GM23338 (cell line): ENCODE measurements around the gene LCMT1. TPM values are rescaled to one million over a fixed set of nuclear protein-coding genes. Genes with fewer than 3 reads are reported as not detected.
"Not testable (repeated sequence)": the region's sequence is repeated elsewhere in the genome, so short reads cannot be mapped to it uniquely, and the experiment has no call there.

Source experiments
- ATAC-seq: fragments of 200-7000 bp; cut with Tn5 transposase; 3 replicates; pipeline ENCODE4 v1.9.1; 2020
- DNase-seq: peaks from one replicate; pipeline ENCODE4 v3.0.0-alpha.2; 2015; ENCODE audit warnings: low spot score
- H2AFZ ChIP-seq: fragments of 200-600 bp; sonication (generic); 2 replicates; pipeline ENCODE4 v1.8.0; 2016; ENCODE audit warnings: antibody characterized with exemption, mild to moderate bottlenecking, moderate library complexity
- H3F3A ChIP-seq: fragments of 200-600 bp; sonication (generic); replicated peaks from 2 replicates; pipeline ENCODE4 v1.8.0; 2017; ENCODE audit warnings: antibody characterized with exemption, mixed run types, low read depth
- H3K27ac ChIP-seq: fragments of 200-600 bp; sonication (generic); 2 replicates; pipeline ENCODE4 v1.6.1; 2016; ENCODE audit warnings: low read depth
- H3K27me3 ChIP-seq: fragments of 200-600 bp; sonication (generic); 2 replicates; pipeline ENCODE4 v1.8.0; 2016; ENCODE audit warnings: mild to moderate bottlenecking, mixed run types, moderate library complexity; ENCODE audit not compliant: insufficient read depth
- H3K36me3 ChIP-seq: fragments of 200-600 bp; sonication (generic); 2 replicates; pipeline ENCODE4 v1.8.0; 2016; ENCODE audit warnings: mild to moderate bottlenecking; ENCODE audit not compliant: insufficient read depth
- H3K4me1 ChIP-seq: fragments of 200-600 bp; sonication (generic); 2 replicates; pipeline ENCODE4 v1.8.0; 2016; ENCODE audit warnings: mild to moderate bottlenecking, moderate library complexity; ENCODE audit not compliant: insufficient read depth
- H3K4me2 ChIP-seq: fragments of 200-600 bp; sonication (generic); 2 replicates; pipeline ENCODE4 v1.7.1; 2017; ENCODE audit warnings: mixed run types
- H3K4me3 ChIP-seq: fragments of 200-600 bp; sonication (generic); 2 replicates; pipeline ENCODE4 v1.6.1; 2016; ENCODE audit warnings: mixed run types
- H3K79me2 ChIP-seq: fragments of 200-600 bp; sonication (generic); replicated peaks from 2 replicates; pipeline ENCODE4 v1.8.0; 2017; ENCODE audit warnings: mild to moderate bottlenecking; ENCODE audit not compliant: insufficient read depth
- H3K9me2 ChIP-seq: fragments of 200-600 bp; sonication (generic); 2 replicates; pipeline ENCODE4 v1.8.0; 2017; ENCODE audit not compliant: insufficient read depth
- H4K20me1 ChIP-seq: fragments of 200-600 bp; sonication (generic); replicated peaks from 2 replicates; pipeline ENCODE4 v1.8.0; 2017; ENCODE audit warnings: mild to moderate bottlenecking; ENCODE audit not compliant: insufficient read depth
- H3K27ac Mint-ChIP-seq: 2 replicates; pipeline ENCODE4 v1.8.0; 2020; ENCODE audit warnings: inconsistent platforms, mild to moderate bottlenecking, moderate library complexity, mixed read lengths
- H3K27me3 Mint-ChIP-seq: 3 replicates; pipeline ENCODE4 v1.8.0; 2022; ENCODE audit warnings: low read depth, mild to moderate bottlenecking, moderate library complexity, mixed read lengths, inconsistent platforms; ENCODE audit not compliant: insufficient read depth, poor library complexity
- H3K36me3 Mint-ChIP-seq: 3 replicates; pipeline ENCODE4 v1.8.0; 2021; ENCODE audit warnings: low read depth, mild to moderate bottlenecking, inconsistent platforms, moderate library complexity, mixed read lengths
- H3K4me1 Mint-ChIP-seq: 3 replicates; pipeline ENCODE4 v1.8.0; 2020; ENCODE audit warnings: mild to moderate bottlenecking, inconsistent platforms, mixed read lengths
- H3K4me3 Mint-ChIP-seq: 3 replicates; pipeline ENCODE4 v1.8.0; 2021; ENCODE audit warnings: moderate library complexity, mild to moderate bottlenecking, inconsistent platforms, mixed read lengths
- H3K9me3 Mint-ChIP-seq: 3 replicates; pipeline ENCODE4 v1.8.0; 2020; ENCODE audit warnings: moderate library complexity, mild to moderate bottlenecking, inconsistent platforms, mixed read lengths
- POLR2AphosphoS5 ChIP-seq: IDR thresholded peaks from 2 replicates; pipeline ENCODE4 v1.6.1; 2016; ENCODE audit warnings: antibody characterized with exemption, low read depth
- STAT1 ChIP-seq: IDR thresholded peaks from one replicate; pipeline ENCODE4 v1.6.1; 2016; ENCODE audit warnings: antibody characterized with exemption; ENCODE audit not compliant: unreplicated experiment
- polyA plus RNA-seq: library from polyadenylated mRNA; unstranded; fragments of >200 nt; fragmentation: Nextera tagmentation; extraction: Ambion mirVana; gene quantifications from 2 replicates; pipeline ENCODE4 v1.2.1, GENCODE V29; 2016
- total RNA-seq: library from RNA; depleted of rRNA; stranded (reverse); fragments of >200 nt; shearing (Covaris generic); gene quantifications from 2 replicates; pipeline ENCODE4 v1.2.3, GENCODE V29; 2014
- TF ChIP-seq, protein P1 (sequence below): IDR thresholded peaks from 2 replicates; pipeline ENCODE4 v1.6.1; 2016; ENCODE audit warnings: antibody characterized with exemption
- TF ChIP-seq, protein P2 (sequence below), 2 experiments: fragments of 200-600 bp in 1 of 2; sonication (generic) in 1 of 2; conservative IDR thresholded peaks; 2 replicates each; pipeline versions ENCODE4 v1.5.1 to v1.6.1; 2016 to 2017; ENCODE audit warnings: antibody characterized with exemption in 2 of 2, low read depth in 2 of 2, mild to moderate bottlenecking in 2 of 2, moderate library complexity in 1 of 2

LCMT1 gene
- total and polyA plus RNA-seq, 2 experiments from 2014 or later = 56.2 to 84.6 TPM

DNA sequence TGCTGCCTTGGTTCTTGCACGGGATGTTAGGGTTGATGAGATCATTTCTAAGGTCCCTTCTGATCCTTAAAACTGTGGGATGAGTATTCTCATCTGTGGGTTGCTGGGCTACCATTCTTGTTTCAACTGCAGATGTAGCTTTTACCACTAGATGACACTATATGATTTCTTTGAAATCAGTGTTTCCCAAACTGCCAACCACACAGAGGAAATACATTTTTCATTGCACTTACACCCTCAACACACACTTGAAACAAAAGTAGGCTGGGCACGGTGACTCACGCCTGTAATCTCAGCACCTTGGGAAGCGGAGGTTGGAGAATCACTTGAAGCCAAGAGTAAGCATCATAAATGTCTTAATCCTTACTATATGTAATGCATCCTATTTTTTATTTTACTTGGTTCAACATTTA, 15.3 kb downstream of the LCMT1 start:
- H3K4me1 ChIP-seq = no peaks in the 10 kb centered on the region
- peaks cover 28% of the 10 kb centered on the region for H3K36me3 Mint-ChIP-seq
- peaks cover 3% of the 10 kb centered on the region for H3K27me3 Mint-ChIP-seq
- no peaks in the 10 kb centered on the region for H3K27me3 ChIP-seq
- no peak for ATAC-seq
- no peaks in the 10 kb centered on the region for H3F3A ChIP-seq
- peaks cover 16% of the 10 kb centered on the region for H4K20me1 ChIP-seq
- H3K27ac ChIP-seq = no peak overlapping the region
- no peak overlapping the region for H3K4me2 ChIP-seq
- H3K4me3 Mint-ChIP-seq = no peak overlapping the region
- TF ChIP-seq, protein P1, sequence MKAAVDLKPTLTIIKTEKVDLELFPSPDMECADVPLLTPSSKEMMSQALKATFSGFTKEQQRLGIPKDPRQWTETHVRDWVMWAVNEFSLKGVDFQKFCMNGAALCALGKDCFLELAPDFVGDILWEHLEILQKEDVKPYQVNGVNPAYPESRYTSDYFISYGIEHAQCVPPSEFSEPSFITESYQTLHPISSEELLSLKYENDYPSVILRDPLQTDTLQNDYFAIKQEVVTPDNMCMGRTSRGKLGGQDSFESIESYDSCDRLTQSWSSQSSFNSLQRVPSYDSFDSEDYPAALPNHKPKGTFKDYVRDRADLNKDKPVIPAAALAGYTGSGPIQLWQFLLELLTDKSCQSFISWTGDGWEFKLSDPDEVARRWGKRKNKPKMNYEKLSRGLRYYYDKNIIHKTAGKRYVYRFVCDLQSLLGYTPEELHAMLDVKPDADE = no peak
- TF ChIP-seq, protein P2, sequence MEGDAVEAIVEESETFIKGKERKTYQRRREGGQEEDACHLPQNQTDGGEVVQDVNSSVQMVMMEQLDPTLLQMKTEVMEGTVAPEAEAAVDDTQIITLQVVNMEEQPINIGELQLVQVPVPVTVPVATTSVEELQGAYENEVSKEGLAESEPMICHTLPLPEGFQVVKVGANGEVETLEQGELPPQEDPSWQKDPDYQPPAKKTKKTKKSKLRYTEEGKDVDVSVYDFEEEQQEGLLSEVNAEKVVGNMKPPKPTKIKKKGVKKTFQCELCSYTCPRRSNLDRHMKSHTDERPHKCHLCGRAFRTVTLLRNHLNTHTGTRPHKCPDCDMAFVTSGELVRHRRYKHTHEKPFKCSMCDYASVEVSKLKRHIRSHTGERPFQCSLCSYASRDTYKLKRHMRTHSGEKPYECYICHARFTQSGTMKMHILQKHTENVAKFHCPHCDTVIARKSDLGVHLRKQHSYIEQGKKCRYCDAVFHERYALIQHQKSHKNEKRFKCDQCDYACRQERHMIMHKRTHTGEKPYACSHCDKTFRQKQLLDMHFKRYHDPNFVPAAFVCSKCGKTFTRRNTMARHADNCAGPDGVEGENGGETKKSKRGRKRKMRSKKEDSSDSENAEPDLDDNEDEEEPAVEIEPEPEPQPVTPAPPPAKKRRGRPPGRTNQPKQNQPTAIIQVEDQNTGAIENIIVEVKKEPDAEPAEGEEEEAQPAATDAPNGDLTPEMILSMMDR (conservative IDR thresholded peaks at IDR 0.05; ENCODE audit: low read depth in 2 of 2) = peak; percentile 39 to 46; a peak in 3 of 4 replicates
- H3K4me3 ChIP-seq = no peak overlapping the region
- H3K9me2 ChIP-seq = no peaks in the 10 kb centered on the region
- DNase-seq = no peak
- H2AFZ ChIP-seq = no peak overlapping the region
- no peaks in the 10 kb centered on the region for H3K4me1 Mint-ChIP-seq
- H3K79me2 ChIP-seq = peaks cover 42% of the 10 kb centered on the region
- no peak overlapping the region for H3K27ac Mint-ChIP-seq
- no peaks in the 10 kb centered on the region for H3K9me3 Mint-ChIP-seq
- H3K36me3 ChIP-seq = peaks cover 4% of the 10 kb centered on the region; the same call in 1 of the 2 replicates

DNA sequence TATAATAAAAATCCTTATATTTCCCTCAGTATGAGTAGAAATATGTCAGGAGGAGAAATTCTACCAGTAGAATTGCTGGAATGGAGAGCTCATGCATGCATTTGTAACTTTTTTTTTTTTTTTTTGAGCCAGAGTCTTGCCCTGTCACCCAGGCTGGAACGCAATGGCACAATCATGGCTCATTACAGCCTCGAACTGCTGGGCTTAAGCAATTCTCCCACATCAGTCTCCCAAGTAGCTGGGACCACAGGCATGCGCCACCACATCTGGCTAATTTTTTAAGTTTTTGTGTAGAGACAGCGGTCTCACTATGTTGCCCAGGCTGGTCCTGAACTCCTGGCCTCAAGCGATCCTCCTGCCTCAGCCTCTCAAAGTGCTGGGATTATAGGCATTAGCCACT, 21.2 kb downstream of the LCMT1 start:
- not testable (repeated sequence) for ATAC-seq, H3K27ac Mint-ChIP-seq, H3K9me3 Mint-ChIP-seq

DNA sequence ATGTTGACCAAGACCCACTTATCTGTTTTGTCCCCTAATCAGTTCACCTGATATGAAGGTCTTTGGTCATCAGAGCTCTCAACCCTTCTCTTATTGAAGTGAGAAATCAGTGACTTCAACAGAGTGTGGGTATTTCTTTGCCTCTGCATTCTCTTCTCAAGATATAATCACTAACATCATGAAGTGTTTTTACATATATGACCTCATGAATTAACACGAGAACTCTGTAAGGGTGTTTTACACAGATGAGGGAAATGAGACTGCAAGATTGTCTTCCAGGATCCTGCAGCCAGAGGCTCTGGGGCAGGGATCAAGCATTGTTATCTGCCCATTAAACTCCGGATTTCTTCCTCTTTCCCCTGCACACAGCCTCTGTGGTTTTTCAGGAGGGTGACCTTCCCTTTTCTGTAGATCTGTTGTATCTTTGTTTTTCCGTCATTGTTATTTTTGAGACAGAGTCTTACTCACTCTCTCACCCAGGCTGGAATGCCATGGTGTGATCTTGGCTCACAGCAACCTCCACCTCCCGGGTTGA, 22.7 kb downstream of the LCMT1 start:
- TF ChIP-seq, protein P2 (conservative IDR thresholded peaks at IDR 0.05; ENCODE audit: low read depth in 2 of 2) = no peak
- no peak for TF ChIP-seq POLR2AphosphoS5
- TF ChIP-seq STAT1 = no peak
- H3K4me1 ChIP-seq = no peaks in the 10 kb centered on the region
- H3K4me3 ChIP-seq = no peak overlapping the region
- H3K27me3 ChIP-seq = no peaks in the 10 kb centered on the region
- H3F3A ChIP-seq = no peaks in the 10 kb centered on the region
- no peak overlapping the region for H2AFZ ChIP-seq
- Mint-ChIP-seq H3K4me1 (no peaks in the 10 kb centered on the region), H3K4me3 (no peak overlapping the region), H3K27me3 (peaks cover 11% of the 10 kb centered on the region), H3K27ac (no peak overlapping the region), H3K9me3 (no peaks in the 10 kb centered on the region), H3K36me3 (peaks cover 37% of the 10 kb centered on the region)
- DNase-seq = no peak
- H3K79me2 ChIP-seq = no peaks in the 10 kb centered on the region
- no peak for ATAC-seq
- peaks cover 8% of the 10 kb centered on the region; the same call in 1 of the 2 replicates for H4K20me1 ChIP-seq
- no peak overlapping the region for H3K4me2 ChIP-seq
- H3K36me3 ChIP-seq = peaks cover 12% of the 10 kb centered on the region; the same call in 1 of the 2 replicates
- no peak overlapping the region for H3K27ac ChIP-seq
- no peaks in the 10 kb centered on the region for H3K9me2 ChIP-seq

More for the DNA sequence above, 21.2 kb downstream of the LCMT1 start:
- H4K20me1 ChIP-seq, H3K27me3 Mint-ChIP-seq, H3K79me2 ChIP-seq, H3K27me3 ChIP-seq, H3K4me3 Mint-ChIP-seq, H3K27ac ChIP-seq, H3F3A ChIP-seq, H3K9me2 ChIP-seq, H3K4me3 ChIP-seq, H3K4me1 ChIP-seq, H2AFZ ChIP-seq, H3K4me2 ChIP-seq, DNase-seq, H3K4me1 Mint-ChIP-seq: not testable (repeated sequence)
- peaks cover 45% of the 10 kb centered on the region for H3K36me3 Mint-ChIP-seq
- H3K36me3 ChIP-seq = peaks cover 16% of the 10 kb centered on the region; the same call in 1 of the 2 replicates
